Mucosa of stomach (tissue), 1 donor: ENCODE measurements around the gene TOM1L2.

ENCODE experiments used
- H3K27me3 ChIP-seq: one replicate; pipeline ENCODE4 v1.7.0; 2013; ENCODE audit warnings: mild to moderate bottlenecking, low read length; ENCODE audit not compliant: control insufficient read depth, insufficient read depth
- H3K36me3 ChIP-seq: one replicate; pipeline ENCODE4 v1.7.0; 2013; ENCODE audit warnings: low read length; ENCODE audit not compliant: control insufficient read depth, insufficient read depth
- H3K4me1 ChIP-seq: one replicate; pipeline ENCODE4 v1.7.0; 2013; ENCODE audit warnings: mild to moderate bottlenecking, low read length; ENCODE audit not compliant: control insufficient read depth, insufficient read depth
- H3K4me3 ChIP-seq: one replicate; pipeline ENCODE4 v1.7.0; 2013; ENCODE audit warnings: low read length
- H3K9ac ChIP-seq: one replicate; pipeline ENCODE4 v1.7.0; 2013; ENCODE audit warnings: mild to moderate bottlenecking, low read length, moderate library complexity
- H3K9me3 ChIP-seq: one replicate; pipeline ENCODE4 v1.7.0; 2013; ENCODE audit warnings: mild to moderate bottlenecking, low read length, moderate library complexity; ENCODE audit not compliant: control insufficient read depth
- donor health status: Pancreatic carcinoma.

TOM1L2 gene

GRCh38 chr17:17798010-17798556, 174.1 kb downstream of the TOM1L2 start:
- H3K4me3 ChIP-seq = no peak overlapping the region
- peaks cover 4% of the 10 kb centered on the region for H3K4me1 ChIP-seq
- peaks cover 5% of the 10 kb centered on the region for H3K36me3 ChIP-seq
- H3K9ac ChIP-seq = no peak overlapping the region
- no peaks in the 10 kb centered on the region for H3K9me3 ChIP-seq
- no peaks in the 10 kb centered on the region for H3K27me3 ChIP-seq

DNA sequence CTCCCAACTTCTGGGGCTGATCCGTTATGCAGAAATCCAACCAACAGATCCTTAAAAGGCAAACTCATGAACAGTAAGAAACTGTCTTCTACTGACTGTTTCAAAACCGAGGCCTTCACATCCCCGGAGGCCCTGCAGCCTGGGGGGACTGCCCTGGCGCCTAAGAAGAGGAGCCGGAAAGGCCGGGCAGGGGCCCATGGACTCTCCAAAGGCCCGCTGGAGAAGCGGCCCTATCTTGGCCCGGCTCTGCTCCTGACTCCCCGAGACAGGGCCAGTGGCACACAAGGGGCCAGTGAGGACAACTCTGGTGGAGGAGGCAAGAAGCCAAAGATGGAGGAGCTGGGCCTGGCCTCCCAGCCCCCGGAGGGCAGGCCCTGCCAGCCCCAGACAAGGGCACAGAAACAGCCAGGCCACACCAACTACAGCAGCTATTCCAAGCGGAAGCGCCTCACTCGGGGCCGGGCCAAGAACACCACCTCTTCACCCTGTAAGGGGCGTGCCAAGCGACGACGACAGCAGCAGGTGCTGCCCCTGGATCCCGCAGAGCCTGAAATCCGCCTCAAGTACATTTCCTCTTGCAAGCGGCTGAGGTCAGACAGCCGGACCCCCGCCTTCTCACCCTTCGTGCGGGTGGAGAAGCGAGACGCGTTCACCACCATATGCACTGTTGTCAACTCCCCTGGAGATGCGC, 174.9 kb downstream of the TOM1L2 start:
- peaks cover 6% of the 10 kb centered on the region for H3K4me1 ChIP-seq
- no peaks in the 10 kb centered on the region for H3K9me3 ChIP-seq
- H3K27me3 ChIP-seq = no peaks in the 10 kb centered on the region
- H3K36me3 ChIP-seq = peaks cover 5% of the 10 kb centered on the region
- H3K9ac ChIP-seq = no peak overlapping the region
- no peak overlapping the region for H3K4me3 ChIP-seq

- Histone ChIP-seq H3K36me3 (peaks cover 5% of the 10 kb centered on the region), H3K27me3 (no peaks in the 10 kb centered on the region), H3K4me1 (peaks cover 12% of the 10 kb centered on the region), H3K9me3 (no peaks in the 10 kb centered on the region), H3K9ac (no peak overlapping the region), H3K4me3 (no peak overlapping the region)
Measured at GRCh38 chr17:17796787-17797061, 175.5 kb downstream of the TOM1L2 start.

GRCh38 chr17:17795946-17796786, 176.0 kb downstream of the TOM1L2 start:
- no peak overlapping the region for H3K4me3 ChIP-seq
- no peak overlapping the region for H3K9ac ChIP-seq
- no peaks in the 10 kb centered on the region for H3K9me3 ChIP-seq
- H3K27me3 ChIP-seq = no peaks in the 10 kb centered on the region
- peaks cover 17% of the 10 kb centered on the region for H3K4me1 ChIP-seq
- H3K36me3 ChIP-seq = peaks cover 5% of the 10 kb centered on the region

- Histone ChIP-seq H3K27me3 (no peaks in the 10 kb centered on the region), H3K9me3 (no peaks in the 10 kb centered on the region), H3K4me3 (no peak overlapping the region), H3K36me3 (peaks cover 5% of the 10 kb centered on the region), H3K4me1 (peaks cover 23% of the 10 kb centered on the region), H3K9ac (no peak overlapping the region)
Measured at GRCh38 chr17:17795296-17795695, 176.9 kb downstream of the TOM1L2 start.

DNA sequence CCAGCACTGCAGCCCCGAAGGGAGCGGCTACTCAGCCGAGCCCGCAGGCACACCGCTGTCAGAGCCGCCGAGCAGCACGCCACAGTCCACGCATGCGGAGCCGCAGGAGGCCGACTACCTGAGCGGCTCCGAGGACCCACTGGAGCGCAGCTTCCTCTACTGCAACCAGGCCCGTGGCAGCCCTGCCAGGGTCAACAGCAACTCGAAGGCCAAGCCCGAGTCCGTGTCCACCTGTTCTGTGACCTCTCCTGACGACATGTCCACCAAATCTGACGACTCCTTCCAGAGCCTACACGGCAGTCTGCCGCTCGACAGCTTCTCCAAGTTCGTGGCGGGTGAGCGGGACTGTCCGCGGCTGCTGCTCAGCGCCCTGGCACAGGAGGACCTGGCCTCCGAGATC, 177.8 kb downstream of the TOM1L2 start:
- Histone ChIP-seq H3K27me3 (no peaks in the 10 kb centered on the region), H3K9ac (no peak overlapping the region), H3K4me1 (peaks cover 32% of the 10 kb centered on the region), H3K4me3 (no peak overlapping the region), H3K9me3 (no peaks in the 10 kb centered on the region), H3K36me3 (peaks cover 5% of the 10 kb centered on the region)
